HEK293 (cell line): ENCODE measurements around the gene WDR74.
A peak's percentile ranks its signal among the peaks of the same experiment; 100 is the strongest.

Experiments
- CTCF ChIA-PET: fragments of 350-600 bp; formaldehyde crosslinking; extraction: SDS; loops from one replicate; lab custom pipeline; 2021; ENCODE audit warnings: antibody characterized with exemption; lab: Yijun Ruan, JAX
- POLR2A ChIA-PET: fragments of 300-600 bp; formaldehyde crosslinking; extraction: SDS; loops from one replicate; lab custom pipeline; 2020; ENCODE audit warnings: antibody characterized with exemption, inconsistent platforms; lab: Yijun Ruan, JAX
- H3K27ac ChIP-seq: fragments of 200-500 bp; sonication (Bioruptor generic); 2 replicates; pipeline ENCODE4 v1.5.1; 2014; ENCODE audit warnings: low read depth, low read length, control low read depth, inconsistent platforms; ENCODE audit errors: extremely low read depth
- H3K36me3 ChIP-seq, 2 experiments: fragments of 200-500 bp in 1 of 2; sonication (Bioruptor generic) in 1 of 2; 1 replicate in 1 of 2; 2 replicates in 1 of 2; pipeline ENCODE4 v1.5.1; 2014 to 2017; ENCODE audit warnings: inconsistent platforms in 2 of 2, low read length in 2 of 2; ENCODE audit not compliant: control insufficient read depth in 2 of 2, insufficient read depth in 1 of 2
- H3K4me1 ChIP-seq: fragments of 200-500 bp; sonication (Bioruptor generic); 2 replicates; pipeline ENCODE4 v1.5.1; 2014; ENCODE audit warnings: mild to moderate bottlenecking, low read length, inconsistent platforms; ENCODE audit not compliant: control insufficient read depth, insufficient read depth
- H3K4me3 ChIP-seq: 2 replicates; pipeline ENCODE4 v1.5.1; 2011; ENCODE audit warnings: low read depth, mild to moderate bottlenecking, control low read depth, low read length, moderate library complexity
- H3K9me3 ChIP-seq: fragments of 200-500 bp; sonication (Bioruptor generic); 2 replicates; pipeline ENCODE4 v1.5.1; 2014; ENCODE audit warnings: low read depth, low read length, inconsistent platforms; ENCODE audit not compliant: control insufficient read depth, insufficient read depth
- INSM2 ChIP-seq: fragments of 450-650 bp; formaldehyde crosslinking; IDR thresholded peaks from 2 replicates; pipeline ENCODE4 v1.5.1; 2016; ENCODE audit warnings: missing biosample characterization, missing genetic modification characterization
- PATZ1 ChIP-seq: fragments of 450-650 bp; formaldehyde crosslinking; IDR thresholded peaks from 2 replicates; pipeline ENCODE4 v1.5.1; 2016; ENCODE audit warnings: missing biosample characterization, missing genetic modification characterization
- PRDM2 ChIP-seq: fragments of 450-650 bp; formaldehyde crosslinking; IDR thresholded peaks from 2 replicates; pipeline ENCODE4 v1.5.1; 2016; ENCODE audit warnings: missing biosample characterization, missing genetic modification characterization, borderline replicate concordance
- SETDB1 ChIP-seq: IDR thresholded peaks from one replicate; pipeline ENCODE4 v1.6.1; 2017; ENCODE audit warnings: mild to moderate bottlenecking, low read length, moderate library complexity, mixed read lengths; ENCODE audit not compliant: insufficient read length
- ZEB2 ChIP-seq: fragments of 450-650 bp; formaldehyde crosslinking; IDR thresholded peaks from 2 replicates; pipeline ENCODE4 v1.5.1; 2016; ENCODE audit warnings: missing biosample characterization, missing genetic modification characterization
- ZFP3 ChIP-seq: fragments of 450-650 bp; formaldehyde crosslinking; IDR thresholded peaks from 2 replicates; pipeline ENCODE4 v1.5.1; 2016; ENCODE audit warnings: low read depth, missing biosample characterization, missing genetic modification characterization
- ZNF157 ChIP-seq: fragments of 450-650 bp; formaldehyde crosslinking; IDR thresholded peaks from 2 replicates; pipeline ENCODE4 v1.5.1; 2016; ENCODE audit warnings: missing biosample characterization, missing genetic modification characterization
- ZNF184 ChIP-seq: fragments of 450-650 bp; IDR thresholded peaks from 2 replicates; pipeline ENCODE4 v1.5.1; 2018; ENCODE audit warnings: missing biosample characterization, mild to moderate bottlenecking, missing genetic modification characterization
- ZNF292 ChIP-seq: fragments of 450-650 bp; formaldehyde crosslinking; IDR thresholded peaks from 2 replicates; pipeline ENCODE4 v1.5.1; 2016; ENCODE audit warnings: low read depth, missing biosample characterization, missing genetic modification characterization, borderline replicate concordance
- ZNF350 ChIP-seq: fragments of 450-650 bp; formaldehyde crosslinking; IDR thresholded peaks from 2 replicates; pipeline ENCODE4 v1.5.0; 2017; ENCODE audit warnings: missing biosample characterization, mild to moderate bottlenecking, missing genetic modification characterization
- ZNF354C ChIP-seq: fragments of 450-650 bp; formaldehyde crosslinking; IDR thresholded peaks from 2 replicates; pipeline ENCODE4 v1.5.1; 2016; ENCODE audit warnings: missing biosample characterization, missing genetic modification characterization, low read depth, borderline replicate concordance
- ZNF391 ChIP-seq: fragments of 450-650 bp; formaldehyde crosslinking; IDR thresholded peaks from 2 replicates; pipeline ENCODE4 v1.5.1; 2016; ENCODE audit warnings: low read depth, missing biosample characterization, missing genetic modification characterization, borderline replicate concordance
- ZNF404 ChIP-seq: fragments of 450-650 bp; formaldehyde crosslinking; IDR thresholded peaks from 2 replicates; pipeline ENCODE4 v1.5.1; 2017; ENCODE audit warnings: missing biosample characterization, missing genetic modification characterization
- ZNF488 ChIP-seq: fragments of 450-650 bp; formaldehyde crosslinking; IDR thresholded peaks from 2 replicates; pipeline ENCODE4 v1.5.1; 2016; ENCODE audit warnings: missing biosample characterization, missing genetic modification characterization
- ZNF510 ChIP-seq: fragments of 450-650 bp; formaldehyde crosslinking; IDR thresholded peaks from 2 replicates; pipeline ENCODE4 v1.5.1; 2018; ENCODE audit warnings: mild to moderate bottlenecking, missing genetic modification characterization, missing biosample characterization; ENCODE audit not compliant: insufficient replicate concordance
- ZNF600 ChIP-seq: fragments of 450-650 bp; formaldehyde crosslinking; IDR thresholded peaks from 2 replicates; pipeline ENCODE4 v1.5.1; 2016; ENCODE audit warnings: missing biosample characterization, missing genetic modification characterization
- ZNF664 ChIP-seq: fragments of 450-650 bp; formaldehyde crosslinking; IDR thresholded peaks from 2 replicates; pipeline ENCODE4 v1.5.1; 2016; ENCODE audit warnings: missing biosample characterization, missing genetic modification characterization
- ZNF830 ChIP-seq: fragments of 450-650 bp; IDR thresholded peaks from 2 replicates; pipeline ENCODE4 v1.5.0; 2018; ENCODE audit warnings: missing biosample characterization, missing genetic modification characterization, low read depth, mild to moderate bottlenecking, moderate library complexity
- TF ChIP-seq, protein P1 (sequence below): fragments of 450-650 bp; formaldehyde crosslinking; IDR thresholded peaks from 2 replicates; pipeline ENCODE4 v1.5.1; 2017; ENCODE audit warnings: missing biosample characterization, missing genetic modification characterization
- TF ChIP-seq, protein P2 (sequence below): fragments of 450-650 bp; formaldehyde crosslinking; IDR thresholded peaks from 2 replicates; pipeline ENCODE4; 2016; ENCODE audit warnings: missing biosample characterization, missing genetic modification characterization
- TF ChIP-seq, protein P3 (sequence below): fragments of 450-650 bp; formaldehyde crosslinking; IDR thresholded peaks from 2 replicates; pipeline ENCODE4 v1.5.1; 2016; ENCODE audit warnings: missing biosample characterization, missing genetic modification characterization

Gene WDR74

DNA sequence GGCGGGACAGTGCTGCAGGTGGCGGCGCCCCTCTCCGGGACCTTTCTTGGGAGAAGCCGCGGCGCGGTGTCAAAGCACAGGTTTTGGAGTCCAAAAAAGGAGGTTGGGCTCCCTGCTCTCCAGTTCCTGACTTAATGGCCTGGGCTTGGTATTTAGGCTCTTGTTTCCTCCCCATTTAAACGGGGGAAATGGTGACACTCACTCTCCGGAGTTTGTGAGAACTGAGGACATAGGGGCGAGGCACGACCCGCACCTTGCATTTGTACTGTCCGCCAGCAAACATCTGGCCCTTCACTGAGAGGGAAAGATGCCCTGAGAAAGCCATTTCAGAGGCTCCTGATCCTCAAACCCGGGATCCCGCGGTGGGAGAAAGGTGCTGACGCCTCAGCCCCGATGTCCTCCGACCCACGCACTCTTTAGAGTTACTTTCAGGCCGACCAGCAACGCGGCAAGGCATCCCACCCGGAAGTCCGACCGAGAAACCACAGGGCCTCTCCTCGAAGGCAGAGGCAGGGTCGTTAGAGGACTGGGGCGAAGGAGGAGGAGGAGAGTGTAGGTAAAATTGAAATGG is 2.9 kb upstream of the WDR74 start:
- CTCF ChIA-PET = interaction anchor here (0.6 to 1.9 kb wide), 4 partner anchors 19 to 945 kb away, joined by 3 to 7 read pairs (median 4); no protein-coding TSS in a partner anchor
- peak overlapping the region; percentile 42 for H3K4me3 ChIP-seq
- peak overlapping the region; percentile 92 for H3K27ac ChIP-seq
- peaks cover 0 to 5% of the 10 kb centered on the region in 2 experiments; a peak in 2 of 3 replicates for H3K36me3 ChIP-seq
- no peaks in the 10 kb centered on the region for H3K9me3 ChIP-seq
- no peaks in the 10 kb centered on the region for H3K4me1 ChIP-seq
- POLR2A ChIA-PET = interaction anchor here (0.8 to 3.4 kb wide), 15 partner anchors 9 to 289 kb away, joined by 3 to 182 read pairs (median 16); partner anchors contain the start of genes EML3, LBHD1, NXF1 and SLC3A2
- TF ChIP-seq, protein P1, sequence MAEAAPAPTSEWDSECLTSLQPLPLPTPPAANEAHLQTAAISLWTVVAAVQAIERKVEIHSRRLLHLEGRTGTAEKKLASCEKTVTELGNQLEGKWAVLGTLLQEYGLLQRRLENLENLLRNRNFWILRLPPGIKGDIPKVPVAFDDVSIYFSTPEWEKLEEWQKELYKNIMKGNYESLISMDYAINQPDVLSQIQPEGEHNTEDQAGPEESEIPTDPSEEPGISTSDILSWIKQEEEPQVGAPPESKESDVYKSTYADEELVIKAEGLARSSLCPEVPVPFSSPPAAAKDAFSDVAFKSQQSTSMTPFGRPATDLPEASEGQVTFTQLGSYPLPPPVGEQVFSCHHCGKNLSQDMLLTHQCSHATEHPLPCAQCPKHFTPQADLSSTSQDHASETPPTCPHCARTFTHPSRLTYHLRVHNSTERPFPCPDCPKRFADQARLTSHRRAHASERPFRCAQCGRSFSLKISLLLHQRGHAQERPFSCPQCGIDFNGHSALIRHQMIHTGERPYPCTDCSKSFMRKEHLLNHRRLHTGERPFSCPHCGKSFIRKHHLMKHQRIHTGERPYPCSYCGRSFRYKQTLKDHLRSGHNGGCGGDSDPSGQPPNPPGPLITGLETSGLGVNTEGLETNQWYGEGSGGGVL (tag by site-specific recombination) = no peak
- TF ChIP-seq ZNF292 (tag by site-specific recombination) = no peak
- TF ChIP-seq ZNF157 = no peak
- TF ChIP-seq ZNF830 (tag by site-specific recombination) = no peak
- TF ChIP-seq PRDM2 (tag by site-specific recombination) = no peak
- no peak for TF ChIP-seq ZNF664 (tag by site-specific recombination)
- TF ChIP-seq ZNF510 (tag by site-specific recombination) = no peak
- TF ChIP-seq ZNF488 = no peak
- TF ChIP-seq, protein P2, sequence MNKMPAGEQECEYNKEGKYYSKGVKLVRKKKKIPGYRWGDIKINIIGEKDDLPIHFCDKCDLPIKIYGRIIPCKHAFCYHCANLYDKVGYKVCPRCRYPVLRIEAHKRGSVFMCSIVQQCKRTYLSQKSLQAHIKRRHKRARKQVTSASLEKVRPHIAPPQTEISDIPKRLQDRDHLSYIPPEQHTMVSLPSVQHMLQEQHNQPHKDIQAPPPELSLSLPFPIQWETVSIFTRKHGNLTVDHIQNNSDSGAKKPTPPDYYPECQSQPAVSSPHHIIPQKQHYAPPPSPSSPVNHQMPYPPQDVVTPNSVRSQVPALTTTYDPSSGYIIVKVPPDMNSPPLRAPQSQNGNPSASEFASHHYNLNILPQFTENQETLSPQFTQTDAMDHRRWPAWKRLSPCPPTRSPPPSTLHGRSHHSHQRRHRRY (tag by site-specific recombination) = no peak
- no peak for TF ChIP-seq ZNF354C (tag by site-specific recombination)
- no peak for TF ChIP-seq ZNF391
- TF ChIP-seq, protein P3, sequence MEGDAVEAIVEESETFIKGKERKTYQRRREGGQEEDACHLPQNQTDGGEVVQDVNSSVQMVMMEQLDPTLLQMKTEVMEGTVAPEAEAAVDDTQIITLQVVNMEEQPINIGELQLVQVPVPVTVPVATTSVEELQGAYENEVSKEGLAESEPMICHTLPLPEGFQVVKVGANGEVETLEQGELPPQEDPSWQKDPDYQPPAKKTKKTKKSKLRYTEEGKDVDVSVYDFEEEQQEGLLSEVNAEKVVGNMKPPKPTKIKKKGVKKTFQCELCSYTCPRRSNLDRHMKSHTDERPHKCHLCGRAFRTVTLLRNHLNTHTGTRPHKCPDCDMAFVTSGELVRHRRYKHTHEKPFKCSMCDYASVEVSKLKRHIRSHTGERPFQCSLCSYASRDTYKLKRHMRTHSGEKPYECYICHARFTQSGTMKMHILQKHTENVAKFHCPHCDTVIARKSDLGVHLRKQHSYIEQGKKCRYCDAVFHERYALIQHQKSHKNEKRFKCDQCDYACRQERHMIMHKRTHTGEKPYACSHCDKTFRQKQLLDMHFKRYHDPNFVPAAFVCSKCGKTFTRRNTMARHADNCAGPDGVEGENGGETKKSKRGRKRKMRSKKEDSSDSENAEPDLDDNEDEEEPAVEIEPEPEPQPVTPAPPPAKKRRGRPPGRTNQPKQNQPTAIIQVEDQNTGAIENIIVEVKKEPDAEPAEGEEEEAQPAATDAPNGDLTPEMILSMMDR (tag by site-specific recombination) = peak; percentile 47; the same call in 1 of the 2 replicates
- TF ChIP-seq SETDB1 = no peak
- no peak for TF ChIP-seq ZNF350 (tag by site-specific recombination)
- TF ChIP-seq ZNF184 (tag by site-specific recombination) = no peak
- TF ChIP-seq ZEB2 = no peak
- TF ChIP-seq INSM2 (tag by site-specific recombination) = no peak
- peak; percentile 52; the same call in 1 of the 2 replicates for TF ChIP-seq PATZ1 (tag by site-specific recombination)
- no peak for TF ChIP-seq ZNF404
- TF ChIP-seq ZFP3 = no peak
- TF ChIP-seq ZNF600 (tag by site-specific recombination) = no peak
